Measurements from ENCODE around the gene TTC39A.

The TTC39A gene

GRCh38 chr1:51314974-51315373 lies 15.4 kb downstream of the TTC39A start:
- no peak for DNase-seq (ENCODE audit: low read depth)

GRCh38 chr1:51313961-51314777 lies 16.2 kb downstream of the TTC39A start:
- no peak for DNase-seq (ENCODE audit: low read depth)

- no peak for DNase-seq (ENCODE audit: low read depth)
Observed at GRCh38 chr1:51313268-51313852, 17.0 kb downstream of the TTC39A start.

DNA sequence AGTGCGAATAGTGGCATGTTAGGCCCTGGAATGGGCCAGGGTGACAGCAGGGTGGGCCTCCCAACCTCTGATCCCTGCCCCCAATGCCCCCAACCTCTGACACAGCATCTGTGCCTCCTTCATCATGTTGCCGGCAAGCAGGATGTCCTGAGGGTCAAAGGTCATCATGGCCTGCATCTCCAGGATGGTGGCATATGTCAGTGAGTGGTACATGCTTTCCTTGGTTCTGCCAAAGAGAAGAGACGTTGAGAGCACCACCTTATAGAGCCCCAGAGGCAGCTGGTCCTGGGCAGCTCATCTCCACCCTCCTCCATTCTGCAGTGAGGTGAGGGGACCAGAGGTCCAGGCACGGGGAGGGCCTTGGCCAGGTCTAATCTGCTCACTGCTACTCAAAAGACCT lies 17.6 kb downstream of the TTC39A start:
- no peak for DNase-seq (ENCODE audit: low read depth)

DNA sequence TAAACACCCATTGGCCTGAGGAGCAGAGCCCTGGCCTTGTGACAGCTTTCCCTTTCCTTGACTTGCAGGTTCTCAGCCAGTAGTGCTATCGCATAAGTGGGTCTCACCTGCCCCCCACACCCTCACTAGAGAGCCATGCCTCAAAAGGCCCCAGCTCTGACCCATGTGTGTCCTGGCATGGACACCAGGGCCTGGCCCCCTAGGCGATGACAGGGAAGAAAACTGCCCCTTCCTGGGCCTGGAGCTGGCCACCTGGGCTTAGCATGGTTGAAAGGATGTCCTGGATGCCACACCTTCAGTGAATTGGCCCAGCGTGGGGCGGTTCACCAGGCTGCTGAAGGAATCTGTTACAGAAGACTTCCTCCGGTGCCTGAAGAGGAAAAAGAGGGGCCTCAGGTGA lies 18.5 kb downstream of the TTC39A start:
- DNase-seq (ENCODE audit: low read depth): no peak

DNA sequence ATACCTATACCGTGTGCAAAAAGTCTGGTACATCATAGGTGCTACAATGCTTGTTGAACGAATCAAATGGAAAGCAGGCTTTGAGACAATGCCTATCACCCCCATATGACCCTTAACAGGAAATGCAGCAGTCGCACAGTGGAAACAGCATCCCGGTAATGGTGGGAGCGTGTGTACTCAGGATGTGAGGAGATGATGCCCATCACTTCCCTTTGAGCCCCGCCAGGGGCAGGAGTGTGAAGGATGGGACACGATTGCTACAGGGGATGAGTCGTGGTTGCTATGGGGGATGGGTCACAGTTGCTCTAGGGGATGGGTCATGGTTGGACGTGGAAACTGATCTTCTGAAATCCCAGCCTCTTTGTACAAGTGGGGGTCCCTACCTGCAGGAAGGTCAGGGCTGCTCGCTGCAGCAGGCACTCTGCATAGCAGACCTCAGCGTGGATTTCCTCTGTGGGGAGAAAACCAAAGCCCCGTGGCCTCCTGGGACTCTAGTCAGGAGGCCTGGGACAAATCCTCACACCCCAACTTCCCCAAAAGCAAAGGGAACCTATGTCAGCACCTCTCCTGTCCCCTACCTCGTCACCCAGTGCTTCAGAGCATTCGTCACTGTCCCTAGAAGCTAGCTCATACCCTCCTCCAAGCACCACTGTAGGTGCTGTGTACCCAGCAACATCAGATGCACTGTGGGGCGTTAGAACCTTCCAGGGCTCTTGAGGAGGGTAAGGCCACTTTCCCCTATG lies 19.3 kb downstream of the TTC39A start:
- no peak for DNase-seq (ENCODE audit: low read depth)

DNA sequence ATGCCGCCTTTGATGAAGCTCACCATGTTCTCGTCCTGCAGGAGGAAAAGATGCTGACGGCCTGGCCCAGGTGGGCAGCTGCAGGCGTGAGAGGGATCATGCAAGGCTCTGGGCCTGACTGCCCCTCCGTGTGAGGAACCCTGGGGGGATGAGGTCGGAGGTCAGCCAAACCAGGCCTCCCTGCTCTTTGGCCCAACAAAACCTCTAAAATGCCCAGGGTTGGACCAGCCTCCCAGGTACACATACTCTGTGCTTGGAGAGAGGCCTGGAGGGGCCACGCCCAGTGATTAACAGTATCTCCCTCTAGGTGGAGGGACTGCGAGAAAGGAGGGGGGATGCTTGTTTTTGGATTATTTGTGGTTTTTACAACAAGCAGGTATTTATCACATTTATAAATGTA lies 21.1 kb downstream of the TTC39A start:
- DNase-seq (ENCODE audit: low read depth): no peak

DNA sequence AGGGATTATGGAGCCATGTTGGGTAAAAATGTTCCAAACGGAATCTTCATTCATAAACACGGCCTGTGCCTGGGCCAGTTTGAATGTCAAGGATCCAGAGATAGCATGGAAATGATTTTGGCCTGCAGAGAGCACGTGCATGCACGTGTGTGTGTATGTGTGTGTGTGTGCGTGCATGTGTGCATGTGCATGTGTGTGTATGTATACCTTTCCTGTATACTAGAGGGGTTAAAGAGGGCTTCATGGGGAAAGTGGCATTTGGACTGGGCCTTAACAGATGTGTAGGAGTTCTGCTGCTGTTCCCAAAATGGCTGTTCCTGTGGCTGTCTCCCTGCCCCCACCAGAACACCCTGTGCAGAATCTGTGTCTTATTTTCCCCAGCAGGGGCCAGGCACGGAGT lies 21.7 kb downstream of the TTC39A start:
- DNase-seq (ENCODE audit: low read depth): no peak

- no peak for DNase-seq (ENCODE audit: low read depth)
Observed at GRCh38 chr1:51306950-51307349, 23.4 kb downstream of the TTC39A start.

DNA sequence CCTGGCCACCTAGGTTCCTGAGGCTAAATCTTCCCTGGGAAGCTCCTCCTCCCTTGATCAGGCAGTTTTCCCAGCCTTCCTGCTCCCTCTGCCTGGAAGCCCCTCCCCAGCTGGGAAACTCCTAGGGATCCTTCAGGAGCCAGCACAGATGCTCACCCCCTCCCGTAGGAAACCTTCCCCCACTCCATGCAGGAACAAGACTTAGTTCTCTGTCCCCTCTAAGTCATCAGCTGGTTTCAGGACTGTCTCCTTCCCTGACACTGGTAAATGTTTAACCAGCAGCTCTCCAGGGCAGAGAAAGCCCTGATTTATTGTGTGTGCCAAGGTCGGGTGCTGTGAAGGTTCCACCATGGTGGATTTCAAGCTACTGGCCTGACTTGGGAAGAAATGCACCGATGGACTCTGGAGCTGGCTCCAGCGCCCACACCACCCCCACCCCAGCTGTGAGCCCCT lies 25.0 kb downstream of the TTC39A start:
- DNase-seq (ENCODE audit: low read depth): no peak

- DNase-seq (ENCODE audit: low read depth): no peak
Observed at GRCh38 chr1:51304360-51304759, 26.0 kb downstream of the TTC39A start.

GRCh38 chr1:51303751-51304251 lies 26.6 kb downstream of the TTC39A start:
- DNase-seq (ENCODE audit: low read depth): no peak

DNA sequence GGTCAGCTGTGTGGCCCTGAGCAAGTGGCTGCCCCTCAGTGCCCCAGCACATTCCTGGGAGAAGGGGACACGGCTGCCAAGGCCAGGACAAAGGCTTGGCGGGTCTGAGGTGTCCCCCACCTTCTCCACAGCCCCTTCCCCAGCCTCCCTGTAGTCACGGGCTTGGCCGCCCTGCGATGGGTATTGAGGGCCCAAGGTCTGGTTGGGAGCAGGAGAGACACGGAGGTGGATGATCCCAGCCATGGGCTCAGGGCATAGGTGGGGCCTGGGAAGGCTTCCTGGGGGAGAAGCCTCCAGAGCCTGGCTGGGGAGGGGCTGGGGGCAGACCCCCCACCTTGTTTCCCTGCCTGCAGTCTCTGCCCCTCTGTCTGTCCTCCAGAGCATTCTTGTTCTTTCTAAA lies 27.0 kb downstream of the TTC39A start:
- no peak for DNase-seq (ENCODE audit: low read depth)

DNA sequence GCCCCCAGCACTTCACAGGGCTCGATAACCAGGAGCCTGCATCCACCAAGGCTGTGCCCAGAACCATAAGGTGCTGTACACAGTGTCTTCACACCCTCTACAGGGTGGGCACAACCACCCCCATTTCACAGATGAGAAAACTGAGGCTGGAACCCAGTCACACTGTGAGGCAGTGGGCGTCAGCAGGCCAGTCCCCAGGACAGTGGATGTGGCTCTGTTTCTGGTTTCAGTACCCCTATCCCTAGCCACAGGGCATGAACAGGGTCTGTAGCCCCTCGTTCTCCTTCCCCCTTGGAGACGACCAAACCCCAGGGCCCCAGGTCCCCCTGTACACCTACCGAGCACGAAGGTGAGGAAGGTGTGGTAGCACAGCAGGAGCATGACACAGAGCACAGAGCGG lies 27.6 kb downstream of the TTC39A start:
- no peak for DNase-seq (ENCODE audit: low read depth)

DNA sequence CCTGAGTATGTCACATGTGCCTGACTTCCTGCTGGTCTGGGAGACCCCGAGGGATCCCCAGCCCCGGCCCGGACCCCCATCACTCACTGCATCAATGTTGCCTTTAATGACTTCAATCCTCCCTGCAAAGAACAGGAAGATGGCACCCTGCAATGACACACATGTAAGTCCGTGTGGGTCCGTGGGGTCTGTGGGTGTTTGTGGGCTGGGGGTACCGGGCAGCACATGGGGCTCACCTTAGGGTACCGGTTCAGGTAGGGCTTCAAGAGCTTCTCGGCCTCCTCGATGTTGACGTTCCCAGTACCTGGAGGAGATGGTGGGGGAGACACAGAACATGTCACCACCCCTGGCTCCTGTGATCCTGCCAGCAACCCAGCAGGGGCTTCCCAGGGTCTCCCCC lies 28.1 kb downstream of the TTC39A start:
- DNase-seq (ENCODE audit: low read depth): no peak

GRCh38 chr1:51301844-51302162 lies 28.6 kb downstream of the TTC39A start:
- DNase-seq (ENCODE audit: low read depth): no peak

GRCh38 chr1:51301152-51301843 lies 29.1 kb downstream of the TTC39A start:
- no peak for DNase-seq (ENCODE audit: low read depth)

DNA sequence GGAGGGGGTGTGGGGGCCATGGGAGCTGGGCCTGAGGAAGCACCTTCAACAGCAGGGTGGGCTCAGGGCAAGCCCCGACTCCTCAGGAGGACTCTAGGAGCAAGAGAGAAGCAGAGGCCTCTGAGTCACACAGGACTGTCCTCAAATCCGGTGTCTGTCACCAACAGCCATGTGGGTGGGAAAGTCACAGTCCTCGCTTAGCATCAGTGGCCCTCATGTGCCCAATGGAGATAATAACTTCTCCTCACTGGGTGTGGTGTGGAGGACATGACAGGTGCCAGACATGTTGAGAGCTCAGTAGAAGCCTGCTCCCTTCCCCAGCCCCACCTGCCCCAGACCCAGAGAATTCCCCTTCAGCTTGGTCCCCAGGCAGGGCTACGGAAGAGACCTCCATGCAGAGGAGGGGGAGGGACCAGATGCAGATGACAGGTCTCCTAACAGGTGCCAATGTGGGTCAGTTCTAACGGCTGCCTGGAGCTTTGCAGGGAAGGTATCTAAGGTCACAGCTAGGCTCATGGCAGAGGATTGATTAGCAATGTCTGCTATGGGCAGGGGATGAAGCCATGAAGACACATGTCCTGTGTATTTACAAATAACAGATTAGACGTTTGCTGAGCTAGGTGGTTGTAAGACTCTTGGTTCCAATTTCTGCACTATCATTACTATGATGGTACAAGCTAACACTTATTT lies 30.2 kb downstream of the TTC39A start:
- DNase-seq (ENCODE audit: low read depth): no peak

DNA sequence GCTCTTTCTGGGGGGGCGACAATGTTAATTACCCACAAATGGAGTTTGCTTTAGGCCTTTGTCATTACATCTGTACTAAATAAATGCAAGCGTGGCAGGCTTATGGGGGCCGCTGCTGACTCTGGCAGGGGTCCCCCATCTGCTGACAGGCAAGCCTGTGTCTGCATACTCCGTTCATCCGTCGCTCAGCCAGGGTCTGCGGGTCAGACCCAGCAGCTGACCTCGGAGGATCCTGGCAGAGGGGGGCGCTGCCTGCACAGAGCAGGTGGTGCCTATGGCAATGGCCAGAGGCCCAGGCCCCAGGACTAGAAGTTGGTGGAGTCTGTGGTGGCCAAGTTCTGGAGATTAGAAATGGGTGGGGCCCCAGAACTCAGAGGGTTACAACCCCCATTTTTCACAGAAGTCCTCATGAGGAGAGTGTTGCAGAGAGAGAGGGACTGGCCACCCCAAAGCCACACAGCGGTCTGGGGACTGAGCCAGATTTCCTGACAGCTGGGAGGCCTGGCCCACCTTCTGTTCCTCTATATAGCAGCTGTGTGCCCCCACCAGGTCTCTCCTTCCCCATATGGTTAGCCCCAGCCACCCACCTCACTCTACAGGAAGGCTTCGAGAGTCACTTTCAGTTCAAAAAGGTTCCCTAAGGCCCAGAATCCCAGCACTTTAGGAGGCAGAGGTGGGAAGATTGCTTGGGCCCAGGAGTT lies 31.0 kb downstream of the TTC39A start:
- DNase-seq (ENCODE audit: low read depth): no peak

- DNase-seq (ENCODE audit: low read depth): no peak
Observed at GRCh38 chr1:51298322-51298705, 32.0 kb downstream of the TTC39A start.
